ENCODE results near the gene RAB5IF. TPM values are rescaled to one million over a fixed set of nuclear protein-coding genes. Genes with fewer than 3 reads are reported as not detected.
"Not testable (repeated sequence)": the region's sequence is repeated elsewhere in the genome, so short reads cannot be mapped to it uniquely, and the experiment has no call there.

Gene RAB5IF
- total RNA-seq, 2 donors from 2014 or later, result 75.5 to 107 TPM

DNA sequence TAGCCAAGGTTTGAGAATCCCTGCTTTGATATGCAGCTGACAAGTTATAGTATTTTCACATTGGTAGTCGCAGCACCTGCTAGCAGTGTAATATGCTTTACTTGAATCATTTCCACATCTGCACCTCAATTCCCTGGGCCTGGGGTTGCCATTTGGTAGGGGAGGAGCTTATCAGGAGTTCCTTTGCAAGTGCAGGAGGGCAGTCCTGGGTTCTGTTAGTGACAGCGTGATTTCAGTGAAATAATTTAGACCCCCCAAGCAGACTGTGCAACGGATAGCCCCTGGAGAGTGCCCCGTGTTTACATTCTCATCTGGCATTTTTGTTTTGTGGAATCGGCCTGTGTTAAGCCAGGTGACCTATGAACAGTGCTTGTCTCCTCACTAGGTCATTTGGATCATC lies 6.0 kb downstream of the RAB5IF start:
- H3K27ac Mint-ChIP-seq, result no peak overlapping the region
- no peak for DNase-seq (ENCODE audit: low spot score in 2 of 2)
- H3K36me3 Mint-ChIP-seq, result peaks cover 16 to 17% of the 10 kb centered on the region in 2 donors
- ATAC-seq, result no peak
- H3K9me3 Mint-ChIP-seq, result no peaks in the 10 kb centered on the region

DNA sequence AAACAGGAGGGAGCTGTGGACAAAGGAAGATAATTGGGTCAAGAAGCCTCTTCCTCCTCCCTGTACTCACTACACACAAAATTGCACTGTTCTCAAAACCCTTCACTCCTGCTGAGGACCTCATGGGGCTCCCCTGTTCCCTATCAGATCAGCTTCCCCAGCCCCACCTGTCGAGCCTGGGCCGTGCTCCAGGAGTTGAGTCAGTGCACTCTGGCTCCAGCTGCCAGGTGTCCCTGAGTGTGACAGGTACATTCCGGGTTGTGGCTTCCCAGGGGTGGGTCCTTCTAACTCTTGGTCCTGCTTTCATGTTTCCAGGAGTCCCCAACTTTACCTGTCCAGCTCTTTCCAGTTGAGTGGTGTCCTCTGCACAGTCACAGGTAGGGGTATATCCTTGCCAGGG lies 8.4 kb downstream of the RAB5IF start:
- Mint-ChIP-seq H3K36me3 (peaks cover 5 to 7% of the 10 kb centered on the region in 2 donors), H3K9me3 (no peaks in the 10 kb centered on the region), H3K27ac (peak overlapping the region; percentile 49 to 87)
- ATAC-seq, result no peak
- no peak for DNase-seq (ENCODE audit: low spot score in 2 of 2)

DNA sequence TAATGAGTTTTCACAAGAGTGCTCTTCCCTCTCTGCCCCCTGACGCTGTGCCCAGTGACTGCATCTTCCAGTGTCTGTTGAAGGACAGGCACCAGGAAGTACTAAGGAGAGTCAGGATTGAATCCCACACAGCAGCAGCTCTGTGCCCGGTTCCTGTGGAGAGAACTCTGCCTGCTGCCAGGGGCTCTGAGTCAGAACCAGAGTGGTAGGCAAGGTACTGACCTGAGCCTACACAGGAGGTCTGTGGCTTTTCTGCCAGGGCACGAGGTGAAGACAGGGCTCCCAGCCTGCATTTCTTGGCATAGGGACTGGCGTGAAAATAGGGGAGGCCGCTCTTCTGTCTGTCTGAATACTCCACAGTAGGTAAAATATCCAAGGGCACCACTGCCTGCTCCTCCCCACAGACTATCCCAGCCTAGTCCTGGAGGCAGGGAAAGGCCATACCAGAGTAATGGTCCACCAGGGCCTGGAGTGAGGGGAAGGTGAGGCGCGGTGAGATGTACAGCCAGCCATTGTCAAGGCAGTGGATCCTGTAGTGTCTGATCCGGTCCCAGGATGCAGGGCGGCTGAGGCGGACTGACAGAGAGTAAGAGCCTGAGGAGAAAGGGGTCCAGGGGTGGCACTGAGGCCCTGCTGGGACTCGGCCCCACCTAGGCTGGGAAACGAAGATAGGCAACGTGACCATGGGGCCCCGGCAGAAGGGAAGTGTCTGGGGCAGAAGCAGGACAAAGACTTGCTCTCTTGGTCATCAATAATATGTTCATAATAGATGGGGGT lies 9.4 kb downstream of the RAB5IF start:
- Mint-ChIP-seq H3K9me3 (no peaks in the 10 kb centered on the region), H3K36me3 (peaks cover 0 to 7% of the 10 kb centered on the region in 2 donors), H3K27ac (peak overlapping the region; percentile 49 to 87)
- DNase-seq (ENCODE audit: low spot score in 2 of 2) (no peak), ATAC-seq (peak; percentile 14 to 39)

DNA sequence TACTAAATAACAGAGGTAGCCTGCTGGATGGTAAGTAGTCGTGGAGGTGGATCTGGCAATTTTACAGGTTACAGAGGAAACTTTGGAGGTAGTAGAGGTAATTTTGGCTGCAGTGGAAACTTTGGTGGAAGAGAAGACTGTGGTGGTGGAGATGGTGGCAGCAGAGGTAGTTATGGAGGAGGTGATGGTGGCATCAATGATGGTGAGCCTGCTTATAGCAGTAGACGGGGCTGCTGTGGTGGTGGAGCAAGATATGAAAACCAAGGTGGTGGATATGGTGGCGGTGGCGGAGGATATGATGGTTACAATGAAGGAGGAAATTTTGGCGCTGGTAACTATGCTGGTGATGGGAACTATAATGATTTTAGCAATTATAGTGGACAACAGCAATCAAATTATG lies 15.3 kb downstream of the RAB5IF start:
- DNase-seq (ENCODE audit: low spot score in 2 of 2) (no peak), ATAC-seq (no peak)
- peaks cover 0 to 20% of the 10 kb centered on the region in 2 donors for H3K36me3 Mint-ChIP-seq
- H3K9me3 Mint-ChIP-seq, result no peaks in the 10 kb centered on the region
- H3K27ac Mint-ChIP-seq, result peak overlapping the region; percentile 11 to 57

DNA sequence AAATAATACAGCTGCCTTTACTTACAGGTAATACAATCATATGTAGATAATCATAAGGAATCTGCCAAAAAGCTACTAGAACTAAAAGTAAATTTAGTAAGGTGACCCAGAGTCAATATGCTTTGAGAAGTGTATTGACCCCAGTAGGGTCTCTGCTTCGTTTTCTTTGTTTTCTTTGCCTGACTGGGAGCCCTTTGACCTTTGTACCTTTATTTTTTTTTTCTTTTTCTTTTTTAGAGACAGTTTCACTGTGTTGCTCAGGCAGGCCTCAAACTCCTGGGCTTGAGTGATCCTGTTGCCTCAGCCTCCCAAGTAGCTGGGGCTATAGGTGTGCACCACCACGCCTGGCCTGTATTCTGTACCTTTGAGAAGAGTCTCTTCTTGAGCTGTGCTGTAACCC lies 17.9 kb downstream of the RAB5IF start:
- Mint-ChIP-seq H3K9me3 (no peaks in the 10 kb centered on the region), H3K27ac (peak overlapping the region; percentile 60 to 67), H3K36me3 (peaks cover 0 to 28% of the 10 kb centered on the region in 2 donors)
- ATAC-seq (no peak), DNase-seq (ENCODE audit: low spot score in 2 of 2) (no peak)

DNA sequence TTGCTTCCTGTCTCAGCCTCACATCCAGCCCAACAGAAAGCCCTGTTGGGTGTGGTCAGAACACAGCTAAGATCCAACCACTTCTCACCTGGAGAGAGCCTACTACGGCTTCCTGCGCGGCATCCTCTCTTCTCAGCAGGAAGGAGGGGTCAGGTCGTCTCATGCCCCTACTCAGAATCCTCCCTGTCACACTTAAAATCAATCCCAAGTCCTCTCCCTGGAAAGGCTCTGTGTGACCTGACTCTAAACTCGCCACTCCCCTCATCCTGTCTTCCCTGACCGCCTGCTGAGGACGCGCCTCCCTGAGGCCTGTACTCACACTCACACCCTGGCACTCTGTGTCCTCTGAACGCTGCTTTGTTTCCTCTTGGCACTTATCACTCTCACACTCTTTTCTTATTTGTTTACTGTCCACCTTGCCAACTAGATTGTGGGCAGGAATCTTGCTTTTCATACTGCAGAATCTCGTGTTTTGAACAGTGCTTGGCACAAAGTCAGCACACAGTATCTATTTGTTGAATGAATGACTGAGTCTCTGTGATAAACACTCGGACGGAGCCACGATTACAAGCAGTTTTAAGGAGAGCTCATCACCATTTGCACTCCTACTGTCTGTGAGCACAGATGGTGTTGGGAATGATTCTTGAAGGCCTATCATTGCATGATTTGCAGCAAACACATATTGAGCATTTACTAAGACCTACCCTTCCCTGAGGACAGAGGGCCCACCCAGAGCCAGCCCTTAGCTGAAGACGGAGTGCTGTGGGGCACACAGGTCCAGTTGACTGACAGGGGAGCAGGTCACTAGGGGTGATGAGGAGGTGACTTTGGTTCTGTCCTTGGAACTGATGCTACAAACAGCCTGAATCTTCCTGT lies 18.7 kb downstream of the RAB5IF start:
- Mint-ChIP-seq H3K36me3 (peaks cover 0 to 34% of the 10 kb centered on the region in 2 donors), H3K27ac (peak overlapping the region; percentile 60 to 67), H3K9me3 (no peaks in the 10 kb centered on the region)
- ATAC-seq (no peak), DNase-seq (ENCODE audit: low spot score in 2 of 2) (no peak)

DNA sequence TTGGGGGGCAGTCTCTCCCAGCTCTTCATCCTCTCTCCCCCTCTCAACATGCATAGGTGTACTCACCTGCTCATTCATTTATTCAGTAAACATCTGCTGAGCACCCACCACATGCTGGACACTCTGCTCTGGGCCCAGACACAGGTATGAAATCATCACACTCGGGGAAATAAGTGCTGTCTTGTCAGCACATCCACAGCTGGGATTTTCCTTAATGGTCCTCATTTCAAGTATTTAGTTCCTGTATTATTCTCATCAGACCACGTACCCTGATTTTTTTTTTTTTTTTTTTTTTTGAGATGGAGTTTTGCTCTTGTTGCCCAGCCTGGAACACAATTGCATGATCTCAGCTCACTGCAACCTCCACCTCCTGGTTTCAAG lies 19.4 kb downstream of the RAB5IF start:
- DNase-seq (ENCODE audit: low spot score in 2 of 2) (no peak), ATAC-seq (no peak)
- peaks cover 2 to 39% of the 10 kb centered on the region in 2 donors for H3K36me3 Mint-ChIP-seq
- no peaks in the 10 kb centered on the region for H3K9me3 Mint-ChIP-seq
- H3K27ac Mint-ChIP-seq, result peak overlapping the region; percentile 41 to 67

DNA sequence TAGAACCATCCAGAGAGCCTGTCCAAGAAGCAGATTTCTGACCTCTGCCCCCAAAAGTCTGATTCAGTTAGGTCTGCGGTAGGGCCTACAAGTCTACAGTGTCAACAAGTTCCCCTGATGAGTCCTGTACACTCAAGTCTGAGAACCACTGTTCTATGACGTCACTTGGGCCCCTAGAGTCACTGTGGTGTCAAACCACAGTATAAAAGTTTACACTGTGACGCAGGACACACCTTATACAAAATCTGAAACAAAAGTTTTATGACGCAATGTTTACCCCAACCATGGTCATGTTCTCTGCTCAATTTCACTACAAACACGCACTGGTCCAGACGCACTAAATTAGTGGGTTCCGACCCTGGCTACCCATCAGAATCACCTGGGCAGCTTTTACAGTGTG lies 22.5 kb downstream of the RAB5IF start:
- Mint-ChIP-seq H3K9me3 (no peaks in the 10 kb centered on the region), H3K36me3 (peaks cover 9 to 51% of the 10 kb centered on the region in 2 donors), H3K27ac (peak overlapping the region in 1 of 2 donors; percentile 22)
- DNase-seq (ENCODE audit: low spot score in 2 of 2), result no peak
- ATAC-seq, result peak in 1 of 2 donors; percentile 13

DNA sequence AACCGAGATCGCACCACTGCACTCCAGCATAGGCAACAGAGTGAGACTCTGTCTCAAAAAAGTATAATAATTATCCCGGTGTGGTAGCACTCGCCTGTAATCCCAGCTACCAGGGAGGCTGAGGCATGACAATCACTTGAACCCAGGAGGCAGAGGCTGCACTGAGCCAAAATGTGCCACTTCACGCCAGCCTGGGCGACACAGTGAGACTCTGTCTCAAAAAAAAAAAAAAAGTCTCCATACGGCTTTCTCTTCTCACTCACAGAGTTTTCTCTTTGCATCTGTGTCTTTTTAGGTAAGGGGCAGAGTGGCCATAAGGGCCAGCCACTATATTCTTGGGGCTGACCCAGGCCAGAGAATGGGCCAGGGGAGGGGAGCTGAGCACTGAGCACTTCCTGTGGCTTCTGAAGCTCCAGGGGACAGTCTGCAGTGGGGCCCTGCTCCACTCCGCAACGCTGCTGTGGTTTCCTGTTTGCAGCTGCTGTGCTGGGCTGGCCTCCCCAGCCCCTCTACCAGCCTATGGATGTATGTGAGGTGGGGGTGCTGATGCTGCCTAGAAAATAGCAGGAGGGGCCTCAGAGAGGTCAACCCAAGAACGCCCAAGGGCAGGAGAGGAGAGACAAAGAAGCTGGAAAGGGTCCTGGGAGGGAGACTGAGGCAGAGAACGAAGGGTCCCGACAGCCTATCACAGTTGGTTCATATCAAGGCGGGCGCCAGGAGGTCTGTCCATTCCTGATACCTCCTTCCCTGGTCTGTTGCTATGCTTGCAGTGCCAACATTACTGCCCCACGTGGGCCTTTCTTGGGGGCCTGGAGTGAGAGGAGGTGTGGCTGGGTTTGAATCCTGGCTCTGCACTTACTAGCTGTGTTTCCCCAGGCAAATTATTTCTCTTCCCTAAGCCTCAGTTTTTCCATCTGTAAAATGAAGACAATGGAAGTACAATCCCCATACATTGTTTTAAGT lies 24.4 kb downstream of the RAB5IF start:
- ATAC-seq (peak; percentile 83 to 91), DNase-seq (ENCODE audit: low spot score in 2 of 2) (peak in 1 of 2 donors; percentile 38)
- peaks cover 9 to 38% of the 10 kb centered on the region in 2 donors for H3K36me3 Mint-ChIP-seq
- no peaks in the 10 kb centered on the region for H3K9me3 Mint-ChIP-seq
- peak overlapping the region; percentile 88 to 100 for H3K27ac Mint-ChIP-seq

DNA sequence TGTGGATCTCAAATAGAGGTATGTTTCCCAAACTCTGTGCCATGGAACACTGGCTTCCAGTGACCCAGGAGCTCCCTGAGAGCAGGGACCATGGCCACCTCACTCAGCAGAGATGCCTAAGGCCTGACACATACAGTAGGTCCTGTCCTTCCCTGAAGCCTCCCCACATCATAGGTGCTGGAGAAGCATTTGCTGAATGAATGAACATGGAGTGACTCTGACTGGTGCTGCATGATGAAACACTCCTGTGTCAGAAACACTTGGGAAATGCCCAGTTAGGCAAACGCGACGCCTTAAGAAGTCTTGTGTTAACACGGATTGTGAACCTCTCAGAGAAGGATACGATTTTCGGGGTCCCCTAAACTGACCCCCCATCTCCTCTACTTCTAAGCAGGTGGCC lies 26.1 kb downstream of the RAB5IF start:
- Mint-ChIP-seq H3K36me3 (peaks cover 9 to 36% of the 10 kb centered on the region in 2 donors), H3K9me3 (no peaks in the 10 kb centered on the region), H3K27ac (peak overlapping the region in 1 of 2 donors; percentile 25)
- DNase-seq (ENCODE audit: low spot score in 2 of 2), result no peak
- ATAC-seq, result no peak

DNA sequence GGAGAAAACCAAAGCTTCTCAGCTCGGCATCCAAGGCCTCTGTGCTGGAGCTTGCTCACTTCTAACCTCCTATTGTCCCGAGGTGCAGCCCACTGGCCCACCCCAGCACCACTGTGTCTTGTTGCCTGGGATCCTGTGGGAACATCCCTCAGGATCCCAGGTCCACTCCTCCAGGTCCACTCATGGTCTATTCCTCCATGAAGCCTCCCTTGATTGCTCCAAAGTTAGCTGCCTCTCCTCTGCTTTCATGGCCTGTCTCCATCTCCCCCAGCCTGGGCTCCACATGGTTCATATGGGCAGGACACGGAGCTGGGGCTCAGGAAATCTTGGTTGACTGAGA lies 26.5 kb downstream of the RAB5IF start:
- Mint-ChIP-seq H3K9me3 (no peaks in the 10 kb centered on the region), H3K27ac (peak overlapping the region; percentile 25 to 38), H3K36me3 (peaks cover 9 to 36% of the 10 kb centered on the region in 2 donors)
- DNase-seq (ENCODE audit: low spot score in 2 of 2) (no peak), ATAC-seq (no peak)

DNA sequence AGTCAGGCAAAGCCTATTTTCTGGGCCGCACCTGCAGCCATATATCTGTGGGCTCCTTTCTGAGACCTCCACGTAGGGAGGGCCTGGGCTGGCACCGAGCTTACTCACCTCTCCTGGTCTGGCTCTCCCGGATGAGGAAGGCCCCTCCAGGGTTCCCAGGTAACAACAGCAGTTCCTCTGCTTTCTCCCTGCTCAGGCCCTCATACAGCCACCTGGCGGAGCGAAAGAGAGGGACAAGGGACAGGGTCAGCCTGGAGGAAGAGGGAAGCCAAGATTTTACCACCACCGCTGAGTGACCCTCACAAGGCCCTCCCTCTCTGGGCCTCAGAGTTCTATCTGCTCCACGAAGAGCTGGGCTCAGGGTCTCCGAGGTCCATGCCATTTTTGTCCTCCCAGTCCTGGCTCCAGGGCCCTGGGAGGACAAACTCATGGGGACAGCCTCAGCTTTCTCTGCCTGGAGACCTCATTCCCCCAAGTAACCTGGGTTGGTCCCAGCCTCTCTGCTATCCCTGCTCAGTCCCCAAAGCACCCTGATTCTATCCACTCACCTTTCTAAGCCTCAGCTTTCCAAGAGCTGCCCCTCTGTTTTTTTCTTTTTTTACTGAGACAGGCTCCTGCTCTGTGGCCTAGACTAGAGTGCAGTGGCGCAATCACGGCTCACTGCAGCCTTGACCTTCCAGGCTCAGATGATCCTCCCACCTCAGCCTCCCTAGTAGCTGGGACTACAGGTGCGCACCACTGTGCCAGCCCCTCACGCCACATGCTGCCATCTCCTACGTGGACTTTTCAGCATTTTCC lies 27.1 kb downstream of the RAB5IF start:
- ATAC-seq (no peak), DNase-seq (ENCODE audit: low spot score in 2 of 2) (no peak)
- peak overlapping the region; percentile 25 to 72 for H3K27ac Mint-ChIP-seq
- H3K36me3 Mint-ChIP-seq, result peaks cover 9 to 37% of the 10 kb centered on the region in 2 donors
- no peaks in the 10 kb centered on the region for H3K9me3 Mint-ChIP-seq

DNA sequence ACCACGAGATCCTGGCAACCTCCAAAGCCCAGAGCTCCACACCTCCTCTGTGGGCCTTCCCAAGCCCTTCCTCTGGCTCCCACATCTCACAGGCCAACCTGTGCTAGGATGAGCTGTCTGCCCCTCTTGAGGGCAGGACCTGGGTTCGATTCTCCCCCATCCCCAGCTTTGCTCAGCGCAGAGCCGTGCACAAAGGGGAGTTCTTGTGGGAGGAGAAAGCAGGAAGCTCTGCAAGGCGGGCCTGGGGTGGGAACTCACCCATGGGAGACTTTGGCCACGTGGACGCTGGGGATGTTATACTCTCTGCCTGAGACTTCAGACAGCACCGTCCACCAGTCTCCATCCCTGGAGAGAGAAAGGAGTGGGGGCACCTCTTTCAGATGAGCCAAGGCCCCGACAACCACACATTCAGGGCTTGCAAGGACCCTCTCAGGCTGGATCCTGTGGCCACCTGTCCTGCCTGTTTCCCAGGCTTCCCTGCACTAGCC lies 27.8 kb downstream of the RAB5IF start:
- ATAC-seq (no peak), DNase-seq (ENCODE audit: low spot score in 2 of 2) (no peak)
- H3K9me3 Mint-ChIP-seq, result no peaks in the 10 kb centered on the region
- H3K36me3 Mint-ChIP-seq, result peaks cover 9 to 41% of the 10 kb centered on the region in 2 donors
- H3K27ac Mint-ChIP-seq, result peak overlapping the region; percentile 25 to 72

DNA sequence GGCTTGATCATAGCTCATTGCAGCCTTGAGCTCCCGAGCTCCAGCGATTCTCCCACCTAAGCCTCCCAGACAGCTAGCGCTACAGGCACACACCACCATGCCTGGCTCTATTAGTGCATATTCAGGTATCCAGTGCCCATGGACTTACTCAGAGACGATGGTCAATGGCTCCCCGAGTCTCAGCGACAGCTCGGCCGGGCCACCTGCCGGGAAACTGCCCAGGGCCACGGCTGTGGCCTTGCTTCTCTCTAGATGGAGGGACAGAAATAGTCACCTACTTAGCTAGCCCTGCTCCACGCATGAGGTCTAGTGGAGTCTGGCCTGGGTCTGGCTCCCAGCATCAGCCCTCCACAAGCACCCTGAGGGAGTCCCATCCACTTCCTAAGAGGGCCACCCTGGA lies 28.8 kb downstream of the RAB5IF start:
- H3K9me3 Mint-ChIP-seq, result no peaks in the 10 kb centered on the region
- H3K27ac Mint-ChIP-seq, result peak overlapping the region; percentile 22 to 61
- ATAC-seq (no peak), DNase-seq (ENCODE audit: low spot score in 2 of 2) (no peak)
- peaks cover 9 to 45% of the 10 kb centered on the region in 2 donors for H3K36me3 Mint-ChIP-seq

DNA sequence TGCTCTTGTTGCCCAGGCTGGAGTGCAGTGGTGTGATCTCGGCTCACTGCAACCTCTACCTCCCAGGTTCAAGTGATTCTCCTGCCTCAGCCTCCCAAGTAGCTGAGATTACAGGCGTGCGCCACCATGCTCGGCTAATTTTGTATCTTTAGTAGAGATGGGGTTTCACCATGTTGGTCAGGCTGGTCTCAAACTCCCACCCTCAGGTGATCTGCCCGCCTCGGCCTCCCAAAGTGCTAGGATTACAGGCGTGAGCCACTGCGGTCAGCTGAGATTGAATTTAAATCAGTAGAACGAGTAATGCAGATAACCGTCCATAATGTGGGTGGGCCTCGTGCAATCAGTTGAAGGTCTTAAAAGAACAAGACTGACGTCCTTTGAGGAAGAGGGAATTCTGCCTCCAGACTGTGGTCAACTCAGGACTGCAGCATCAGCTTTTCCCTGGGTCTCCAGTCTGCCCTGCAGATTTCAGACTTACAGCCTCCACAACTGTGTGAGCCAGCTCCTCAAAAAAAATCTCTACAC lies 33.4 kb downstream of the RAB5IF start:
- H3K27ac Mint-ChIP-seq; ATAC-seq; H3K9me3 Mint-ChIP-seq; DNase-seq (ENCODE audit: low spot score in 2 of 2): not testable (repeated sequence)
- peaks cover 0 to 43% of the 10 kb centered on the region in 2 donors for H3K36me3 Mint-ChIP-seq

Measured in activated naive CD4-positive, alpha-beta T cell treated with anti-CD3 and anti-CD28 coated beads, Interleukin-2, amount 50 U/mL, for 72 hours (primary cell).